Measurements from ENCODE around the gene NEK6. TPM values are rescaled to one million over a fixed set of nuclear protein-coding genes. Genes with fewer than 3 reads are reported as not detected.

The NEK6 gene
- total RNA-seq, 1 donor from 2014 or later = 23.5 TPM

- no peak overlapping the region for H3K4me3 ChIP-seq (ENCODE audit: low read depth, low read length)
- DNase-seq (ENCODE audit: low read depth) = no peak
- no peak for TF ChIP-seq CTCF (conservative IDR thresholded peaks at IDR 0.05; ENCODE audit: low read depth, low read length)
Observed at GRCh38 chr9:124377551-124378406, 120.0 kb downstream of the NEK6 start.

- no peak for TF ChIP-seq CTCF (conservative IDR thresholded peaks at IDR 0.05; ENCODE audit: low read depth, low read length)
- DNase-seq (ENCODE audit: low read depth) = no peak
- no peak overlapping the region for H3K4me3 ChIP-seq (ENCODE audit: low read depth, low read length)
Observed at GRCh38 chr9:124381170-124381945, 123.6 kb downstream of the NEK6 start.

- no peak overlapping the region for H3K4me3 ChIP-seq (ENCODE audit: low read depth, low read length)
- no peak for DNase-seq (ENCODE audit: low read depth)
- TF ChIP-seq CTCF (conservative IDR thresholded peaks at IDR 0.05; ENCODE audit: low read depth, low read length) = no peak
Observed at GRCh38 chr9:124384210-124384609, 126.5 kb downstream of the NEK6 start.

- DNase-seq (ENCODE audit: low read depth) = no peak
- H3K4me3 ChIP-seq (ENCODE audit: low read depth, low read length) = no peak overlapping the region
- TF ChIP-seq CTCF (conservative IDR thresholded peaks at IDR 0.05; ENCODE audit: low read depth, low read length) = no peak
Observed at GRCh38 chr9:124384846-124385245, 127.1 kb downstream of the NEK6 start.

GRCh38 chr9:124385623-124386022 lies 127.9 kb downstream of the NEK6 start:
- TF ChIP-seq CTCF (conservative IDR thresholded peaks at IDR 0.05; ENCODE audit: low read depth, low read length) = no peak
- no peak for DNase-seq (ENCODE audit: low read depth)
- no peak overlapping the region for H3K4me3 ChIP-seq (ENCODE audit: low read depth, low read length)

- H3K4me3 ChIP-seq (ENCODE audit: low read depth, low read length) = no peak overlapping the region
- DNase-seq (ENCODE audit: low read depth) = no peak
- TF ChIP-seq CTCF (conservative IDR thresholded peaks at IDR 0.05; ENCODE audit: low read depth, low read length) = no peak
Observed at GRCh38 chr9:124386201-124386600, 128.5 kb downstream of the NEK6 start.

Measured in epithelial cell of proximal tubule (primary cell).